ENCODE results near the gene TBC1D13. TPM values are rescaled to one million over a fixed set of nuclear protein-coding genes. Genes with fewer than 3 reads are reported as not detected.
"Not testable (repeated sequence)": the region's sequence is repeated elsewhere in the genome, so short reads cannot be mapped to it uniquely, and the experiment has no call there.

TBC1D13 gene
- total and polyA plus RNA-seq, 11 donors = 9.6 to 27.3 (median 18.4) TPM

- WGBS, 4 donors = 77 to 83% (median 80%) methylated on average over 10 of the region's 10 CpGs
Measured at GRCh38 chr9:128851779-128852600, 64.9 kb downstream of the TBC1D13 start.

GRCh38 chr9:128852646-128853045 is 65.6 kb downstream of the TBC1D13 start:
- intact Hi-C loops (cut with DNase I) = loop anchor here in 3 of 10 donors (10.0 kb wide), 1 partner anchor 152 kb away; no protein-coding TSS in a partner anchor
- H3K4me1 ChIP-seq, H3K36me3 ChIP-seq, H3K4me3 ChIP-seq, ATAC-seq, H3K27ac ChIP-seq, DNase-seq, H3K27me3 ChIP-seq: not testable (repeated sequence)
- 70 to 95% (median 88%) methylated on average over 2 of the region's 2 CpGs for WGBS, 4 donors
- peaks cover 0 to 10% (median 0%) of the 10 kb centered on the region in 12 donors for H3K9me3 ChIP-seq

More at GRCh38 chr9:128851779-128852600, 64.9 kb downstream of the TBC1D13 start:
- peak; percentile 32 to 64 (median 54) for TF ChIP-seq CTCF (IDR thresholded peaks at IDR 0.05)
- peaks cover 0 to 10% (median 0%) of the 10 kb centered on the region in 12 donors for H3K9me3 ChIP-seq
- intact Hi-C loops (cut with DNase I) = loop anchor here in 3 of 10 donors (10.0 kb wide), 1 partner anchor 153 kb away; no protein-coding TSS in a partner anchor
- H3K4me3 ChIP-seq, ATAC-seq, H3K36me3 ChIP-seq, DNase-seq, H3K4me1 ChIP-seq, H3K27ac ChIP-seq, H3K27me3 ChIP-seq: not testable (repeated sequence)

- WGBS, 4 donors = 92 to 96% (median 94%) methylated on average over 6 of the region's 6 CpGs
- DNase-seq, H3K4me1 ChIP-seq, H3K27me3 ChIP-seq, ATAC-seq, H3K36me3 ChIP-seq, H3K4me3 ChIP-seq, H3K27ac ChIP-seq: not testable (repeated sequence)
- intact Hi-C loops (cut with DNase I) = loop anchor here in 3 of 10 donors (10.0 kb wide), 1 partner anchor 150 kb away; no protein-coding TSS in a partner anchor
- peaks cover 0 to 10% (median 0%) of the 10 kb centered on the region in 12 donors for H3K9me3 ChIP-seq
Measured at GRCh38 chr9:128854454-128854853, 67.4 kb downstream of the TBC1D13 start.

GRCh38 chr9:128858476-128858875 is 71.4 kb downstream of the TBC1D13 start:
- 93 to 98% (median 95%) methylated on average over 7 of the region's 7 CpGs for WGBS, 4 donors
- not testable (repeated sequence) for H3K9me3 ChIP-seq, H3K36me3 ChIP-seq, H3K27ac ChIP-seq, H3K27me3 ChIP-seq, H3K4me3 ChIP-seq, ATAC-seq, DNase-seq
- peaks cover 0 to 16% (median under 1%) of the 10 kb centered on the region in 12 donors for H3K4me1 ChIP-seq
- intact Hi-C loops (cut with DNase I) = loop anchor here in 3 of 10 donors (10.0 kb wide), 1 partner anchor 146 kb away; no protein-coding TSS in a partner anchor

Other genes with a start within 250 kb of the TBC1D13 start
- gene SPTAN1, start 234.7 kb upstream of the TBC1D13 start, total RNA-seq = 100 to 1,000 TPM; 218 to 472 (median 285) TPM
- gene SPTAN1, start 234.7 kb upstream of the TBC1D13 start, polyA plus RNA-seq = 100 to 1,000 TPM; 104 to 161 TPM
- gene DYNC2I2, start 130.4 kb upstream of the TBC1D13 start, total RNA-seq = 10 to 100 TPM; 20.5 to 50.2 (median 27.0) TPM
- gene DYNC2I2, start 130.4 kb upstream of the TBC1D13 start, polyA plus RNA-seq = 10 to 100 TPM; 56.6 to 65.7 TPM
- 100 to 1,000 TPM in 8 of 9 donors, 10 to 100 TPM in 1; 96.8 to 240 (median 211) TPM for gene SET, start 98.0 kb upstream of the TBC1D13 start, total RNA-seq
- 100 to 1,000 TPM in 1 of 2 donors, 10 to 100 TPM in 1; 67.6 to 199 TPM for gene SET, start 98.0 kb upstream of the TBC1D13 start, polyA plus RNA-seq
- gene PKN3, start 84.8 kb upstream of the TBC1D13 start, total RNA-seq = 10 to 100 TPM in 1 of 9 donors, 1 to 10 TPM in 8; 3.7 to 16.1 (median 5.9) TPM
- gene PKN3, start 84.8 kb upstream of the TBC1D13 start, polyA plus RNA-seq = 10 to 100 TPM in 1 of 2 donors, 1 to 10 TPM in 1; 7.3 to 10.5 TPM
- gene ZDHHC12, start 63.1 kb upstream of the TBC1D13 start, total RNA-seq = 10 to 100 TPM in 5 of 9 donors, 1 to 10 TPM in 4; 5.1 to 26.0 (median 10.5) TPM
- 10 to 100 TPM; 10.9 to 29.8 TPM for gene ZDHHC12, start 63.1 kb upstream of the TBC1D13 start, polyA plus RNA-seq
- gene ZER1, start 15.3 kb upstream of the TBC1D13 start, total RNA-seq = 100 to 1,000 TPM in 1 of 9 donors, 10 to 100 TPM in 8; 53.4 to 163 (median 62.3) TPM
- 10 to 100 TPM; 32.4 to 40.7 TPM for gene ZER1, start 15.3 kb upstream of the TBC1D13 start, polyA plus RNA-seq
- gene ENDOG, start 31.2 kb downstream of the TBC1D13 start, total RNA-seq = 10 to 100 TPM; 34.8 to 99.9 (median 57.6) TPM
- gene ENDOG, start 31.2 kb downstream of the TBC1D13 start, polyA plus RNA-seq = 100 to 1,000 TPM in 1 of 2 donors, 10 to 100 TPM in 1; 38.4 to 105 TPM
- 10 to 100 TPM in 7 of 9 donors, 1 to 10 TPM in 2; 6.1 to 24.7 (median 15.1) TPM for gene SPOUT1, start 42.5 kb downstream of the TBC1D13 start, total RNA-seq
- gene SPOUT1, start 42.5 kb downstream of the TBC1D13 start, polyA plus RNA-seq = 10 to 100 TPM; 14.2 to 20.2 TPM
- gene KYAT1, start 94.7 kb downstream of the TBC1D13 start, total RNA-seq = 10 to 100 TPM in 7 of 9 donors, 1 to 10 TPM in 2; 9.5 to 16.7 (median 13.4) TPM
- gene KYAT1, start 94.7 kb downstream of the TBC1D13 start, polyA plus RNA-seq = 10 to 100 TPM; 11.5 to 12.6 TPM
- 10 to 100 TPM; 16.2 to 76.4 (median 28.8) TPM for gene LRRC8A, start 94.9 kb downstream of the TBC1D13 start, total RNA-seq
- gene LRRC8A, start 94.9 kb downstream of the TBC1D13 start, polyA plus RNA-seq = 10 to 100 TPM; 15.8 to 62.3 TPM
- gene PHYHD1, start 133.7 kb downstream of the TBC1D13 start, total RNA-seq = 10 to 100 TPM; 14.0 to 49.0 (median 27.3) TPM
- gene PHYHD1, start 133.7 kb downstream of the TBC1D13 start, polyA plus RNA-seq = 10 to 100 TPM; 24.2 to 41.5 TPM
- 10 to 100 TPM in 6 of 9 donors, 1 to 10 TPM in 3; 8.2 to 14.8 (median 10.6) TPM for gene DOLK, start 160.3 kb downstream of the TBC1D13 start, total RNA-seq
- gene DOLK, start 160.3 kb downstream of the TBC1D13 start, polyA plus RNA-seq = 10 to 100 TPM in 1 of 2 donors, 1 to 10 TPM in 1; 7.8 to 15.6 TPM
- 10 to 100 TPM; 15.1 to 30.4 (median 22.6) TPM for gene NUP188, start 160.4 kb downstream of the TBC1D13 start, total RNA-seq
- gene NUP188, start 160.4 kb downstream of the TBC1D13 start, polyA plus RNA-seq = 10 to 100 TPM; 10.6 to 35.1 TPM
- 10 to 100 TPM; 27.3 to 42.7 (median 36.5) TPM for gene SH3GLB2, start 241.1 kb downstream of the TBC1D13 start, total RNA-seq
- 10 to 100 TPM; 29.5 to 33.6 TPM for gene SH3GLB2, start 241.1 kb downstream of the TBC1D13 start, polyA plus RNA-seq
- gene MIGA2, start 249.4 kb downstream of the TBC1D13 start, total RNA-seq = 10 to 100 TPM; 29.2 to 49.5 (median 31.6) TPM
- 10 to 100 TPM; 27.7 to 61.3 TPM for gene MIGA2, start 249.4 kb downstream of the TBC1D13 start, polyA plus RNA-seq